ENCODE measurements around the gene ATP11B.

Gene ATP11B

DNA sequence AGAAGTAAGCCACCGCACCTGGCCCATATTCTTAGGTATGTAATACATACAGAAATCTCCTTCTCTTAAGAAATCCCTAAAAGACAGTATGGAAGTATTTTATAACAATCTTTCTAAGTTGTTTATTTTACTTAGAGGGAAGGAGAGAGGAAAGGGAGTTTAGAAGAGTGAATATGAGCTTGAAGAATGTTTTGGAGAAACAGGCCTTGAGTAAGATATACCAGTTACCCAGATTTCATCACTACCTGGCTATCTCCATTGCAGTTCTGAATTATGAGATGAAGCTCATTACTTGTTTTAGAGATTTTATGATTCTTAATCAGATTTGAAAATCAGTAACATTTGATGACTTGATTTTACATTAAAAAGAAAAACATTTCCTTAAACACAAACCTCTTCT is 115.2 kb downstream of the ATP11B start:
- no peak for DNase-seq (ENCODE audit: low read depth in 1 of 2, low spot score in 1 of 2)

DNA sequence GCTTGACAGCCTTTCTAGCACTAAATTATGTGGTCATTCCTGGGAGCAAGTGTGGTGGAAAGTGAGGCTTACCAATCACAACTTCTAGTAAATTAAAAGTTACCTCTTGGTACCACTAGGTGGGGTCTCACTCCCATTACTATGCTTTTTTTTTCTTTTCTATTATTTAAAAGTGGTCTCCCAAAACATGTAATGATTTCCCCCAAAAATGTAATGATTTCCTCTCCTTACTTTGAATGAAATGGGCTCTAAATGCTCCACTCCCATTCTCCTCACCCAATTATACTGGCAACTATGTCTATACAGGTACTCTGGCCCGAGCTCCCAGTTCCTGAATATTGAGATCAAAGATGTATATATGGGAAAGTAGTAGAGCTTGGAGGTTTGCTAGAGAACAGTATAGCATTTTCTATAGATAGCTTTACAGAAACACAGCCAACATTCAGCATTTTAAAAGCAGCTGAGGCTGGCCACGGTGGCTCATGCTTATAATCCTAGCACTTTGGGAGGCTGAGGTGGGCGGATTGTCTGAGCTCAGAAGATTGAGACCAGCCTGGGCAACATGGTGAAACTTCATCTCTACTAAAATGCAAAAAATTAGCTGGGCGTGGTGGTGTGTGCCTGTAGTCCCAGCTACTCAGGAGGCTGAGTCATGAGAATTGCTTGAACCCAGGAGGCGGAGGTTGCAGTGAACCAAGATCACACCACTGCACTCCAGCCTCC is 116.2 kb downstream of the ATP11B start:
- DNase-seq (ENCODE audit: low read depth in 1 of 2, low spot score in 1 of 2) = no peak

DNA sequence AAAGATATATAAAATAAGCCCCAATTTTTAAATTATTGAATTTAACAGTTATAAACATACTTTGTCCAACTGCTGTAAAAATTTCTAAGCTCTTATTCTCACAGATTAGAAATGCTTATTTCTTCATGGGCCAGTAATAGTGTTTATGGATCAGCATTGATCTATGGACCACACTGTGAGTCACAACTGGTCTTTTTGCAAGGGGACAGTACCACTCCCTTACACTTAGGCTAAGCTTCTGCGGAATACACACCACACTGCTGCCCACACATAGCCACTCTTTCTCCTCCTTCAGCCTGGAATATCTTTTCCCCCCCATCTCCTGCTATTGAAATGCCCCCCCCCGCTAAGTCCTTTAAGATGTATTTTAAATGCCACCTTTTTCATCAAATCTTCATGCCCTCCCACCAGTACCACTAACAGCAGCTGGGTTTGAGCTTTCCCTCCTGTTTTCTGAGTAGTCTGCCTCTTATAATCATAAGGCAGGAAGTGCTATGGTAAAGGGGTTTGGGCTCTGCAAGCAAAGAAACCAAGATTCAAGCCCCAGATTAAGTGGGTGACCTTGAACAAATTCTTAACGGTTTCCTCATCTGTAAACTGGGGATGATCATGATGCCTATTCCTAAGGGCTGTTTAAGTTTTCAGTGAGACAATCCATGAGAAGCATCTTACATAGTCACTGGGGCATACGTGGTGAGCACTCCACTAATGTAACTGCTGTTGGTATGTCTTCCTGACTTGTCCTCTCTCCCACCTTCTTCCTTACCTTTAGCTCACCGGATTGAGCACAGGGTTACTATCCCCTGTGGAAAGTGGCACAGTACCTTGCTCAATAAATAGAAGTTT is 117.9 kb downstream of the ATP11B start:
- DNase-seq (ENCODE audit: low read depth in 1 of 2, low spot score in 1 of 2) = no peak

- no peak for DNase-seq (ENCODE audit: low read depth in 1 of 2, low spot score in 1 of 2)
Observed at GRCh38 chr3:182911782-182912111, 118.4 kb downstream of the ATP11B start.

DNA sequence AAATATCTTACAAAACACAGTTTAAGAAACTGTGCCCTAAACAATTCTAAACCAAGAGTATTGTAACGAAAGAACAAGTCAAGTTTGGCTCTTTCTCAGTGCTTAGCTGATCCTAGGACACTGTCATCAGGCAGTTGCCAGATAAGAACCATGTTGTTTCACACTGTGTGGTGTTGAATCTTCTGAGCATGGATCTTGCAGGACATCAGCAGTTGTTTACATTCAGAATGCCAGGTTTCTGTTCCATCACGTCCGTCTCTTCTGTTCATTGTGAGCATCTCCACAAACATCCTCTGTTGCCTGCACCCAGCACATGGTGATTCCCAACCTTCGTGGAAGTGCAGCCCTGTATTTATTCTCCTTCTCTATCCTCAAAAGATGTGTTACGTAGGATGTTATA is 119.2 kb downstream of the ATP11B start:
- DNase-seq (ENCODE audit: low read depth in 1 of 2, low spot score in 1 of 2) = no peak

DNA sequence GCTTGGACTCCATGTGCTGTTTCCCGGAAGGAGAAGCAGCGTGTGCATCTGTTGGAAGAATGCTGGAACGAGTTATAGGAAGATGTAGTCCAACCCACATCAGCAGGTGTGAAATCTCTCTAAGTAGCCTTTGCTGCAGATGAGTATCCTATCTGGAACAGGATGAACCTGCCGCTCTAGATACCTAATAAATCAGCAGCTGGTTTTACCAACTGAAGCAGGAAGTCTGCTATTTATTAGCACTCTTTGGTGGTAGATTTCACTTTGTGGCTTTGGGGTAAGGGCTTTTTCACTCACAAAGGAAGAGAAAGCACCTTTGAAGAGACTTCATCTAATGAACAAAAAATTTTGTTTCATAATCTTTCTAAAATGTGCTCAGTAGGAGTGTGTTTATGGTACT is 120.6 kb downstream of the ATP11B start:
- no peak for DNase-seq (ENCODE audit: low read depth in 1 of 2, low spot score in 1 of 2)

- DNase-seq (ENCODE audit: low read depth in 1 of 2, low spot score in 1 of 2) = no peak
Observed at GRCh38 chr3:182914341-182914740, 121.0 kb downstream of the ATP11B start.

DNA sequence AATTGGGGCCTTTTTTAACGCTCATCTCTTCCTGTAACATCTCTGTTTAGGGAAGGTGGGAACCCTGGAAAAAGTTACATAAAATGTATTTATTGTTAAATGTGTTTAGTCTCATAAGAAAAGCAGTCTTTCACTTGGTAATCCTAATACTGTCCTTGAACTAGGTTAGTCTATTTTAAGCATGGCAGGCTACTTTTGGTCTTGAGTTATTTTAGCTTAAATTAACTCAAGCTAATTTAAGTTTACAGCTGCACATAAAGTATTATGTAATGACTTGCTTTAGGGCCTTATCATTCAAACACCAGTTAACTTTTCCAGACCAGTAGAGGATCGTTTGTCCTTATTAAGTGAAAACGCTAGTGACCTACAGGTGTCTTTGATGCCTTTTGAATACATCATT is 123.8 kb downstream of the ATP11B start:
- no peak for DNase-seq (ENCODE audit: low read depth in 1 of 2, low spot score in 1 of 2)

GRCh38 chr3:182919866-182920357 is 126.6 kb downstream of the ATP11B start:
- no peak for DNase-seq (ENCODE audit: low read depth in 1 of 2, low spot score in 1 of 2)

GRCh38 chr3:182920515-182921084 is 127.3 kb downstream of the ATP11B start:
- no peak for DNase-seq (ENCODE audit: low read depth in 1 of 2, low spot score in 1 of 2)

- DNase-seq (ENCODE audit: low read depth in 1 of 2, low spot score in 1 of 2) = no peak
Observed at GRCh38 chr3:182921665-182922355, 128.5 kb downstream of the ATP11B start.

GRCh38 chr3:182925330-182925943 is 132.1 kb downstream of the ATP11B start:
- DNase-seq (ENCODE audit: low read depth in 1 of 2, low spot score in 1 of 2) = no peak

GRCh38 chr3:182925944-182926337 is 132.6 kb downstream of the ATP11B start:
- no peak for DNase-seq (ENCODE audit: low read depth in 1 of 2, low spot score in 1 of 2)

DNA sequence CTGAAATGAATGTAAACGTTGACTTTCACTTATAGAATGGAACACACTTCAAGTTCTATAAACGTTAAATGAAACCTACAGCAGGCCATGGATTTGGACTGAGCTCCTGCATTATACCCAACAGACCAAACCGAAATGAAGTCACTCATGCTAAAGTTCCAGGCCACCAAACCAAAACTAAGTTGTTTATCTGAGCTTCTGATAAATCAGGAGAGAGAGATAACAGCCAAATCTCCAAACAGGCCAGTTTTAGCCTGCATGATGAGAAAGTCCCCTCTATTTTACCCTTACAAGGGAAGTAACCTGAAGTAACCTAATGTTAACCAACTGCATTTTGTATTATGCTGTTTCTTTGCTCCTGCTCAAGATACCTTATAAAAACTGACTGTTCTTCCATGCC is 142.5 kb downstream of the ATP11B start:
- no peak for DNase-seq (ENCODE audit: low read depth in 1 of 2, low spot score in 1 of 2)

DNA sequence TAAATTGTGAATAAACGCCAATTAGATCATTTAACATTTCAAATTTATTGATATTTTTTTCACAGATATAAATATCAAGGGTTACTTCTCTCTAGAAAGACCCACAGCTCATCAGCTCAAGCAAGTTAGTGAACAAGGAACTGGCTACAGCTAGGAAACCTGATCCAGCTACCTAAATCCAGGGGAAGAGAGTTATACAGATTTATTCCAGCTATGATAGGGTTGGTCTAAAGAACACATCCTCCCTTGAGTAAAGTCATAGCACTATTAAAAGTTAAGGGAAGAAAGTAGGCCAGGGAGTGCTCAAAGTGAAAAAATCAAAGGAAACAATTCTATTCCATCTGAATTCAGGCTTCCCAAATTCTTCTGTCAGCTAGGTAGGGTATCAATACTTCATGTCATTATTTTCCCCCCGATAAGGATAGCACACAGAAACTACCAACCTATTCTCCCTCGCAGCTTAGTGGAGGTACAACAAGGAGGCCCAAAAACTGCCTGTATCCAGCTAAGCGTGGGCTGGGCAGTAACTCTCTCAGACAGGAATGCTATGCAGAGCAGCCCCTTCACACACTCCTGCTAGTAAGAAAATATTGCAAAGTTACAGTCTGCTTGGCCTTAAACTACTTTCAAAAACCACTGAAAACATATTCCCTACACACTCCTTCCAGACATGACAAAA is 143.1 kb downstream of the ATP11B start:
- DNase-seq (ENCODE audit: low read depth in 1 of 2, low spot score in 1 of 2) = no peak

- DNase-seq (ENCODE audit: low read depth in 1 of 2, low spot score in 1 of 2) = no peak
Observed at GRCh38 chr3:182936918-182937285, 143.6 kb downstream of the ATP11B start.

DNA sequence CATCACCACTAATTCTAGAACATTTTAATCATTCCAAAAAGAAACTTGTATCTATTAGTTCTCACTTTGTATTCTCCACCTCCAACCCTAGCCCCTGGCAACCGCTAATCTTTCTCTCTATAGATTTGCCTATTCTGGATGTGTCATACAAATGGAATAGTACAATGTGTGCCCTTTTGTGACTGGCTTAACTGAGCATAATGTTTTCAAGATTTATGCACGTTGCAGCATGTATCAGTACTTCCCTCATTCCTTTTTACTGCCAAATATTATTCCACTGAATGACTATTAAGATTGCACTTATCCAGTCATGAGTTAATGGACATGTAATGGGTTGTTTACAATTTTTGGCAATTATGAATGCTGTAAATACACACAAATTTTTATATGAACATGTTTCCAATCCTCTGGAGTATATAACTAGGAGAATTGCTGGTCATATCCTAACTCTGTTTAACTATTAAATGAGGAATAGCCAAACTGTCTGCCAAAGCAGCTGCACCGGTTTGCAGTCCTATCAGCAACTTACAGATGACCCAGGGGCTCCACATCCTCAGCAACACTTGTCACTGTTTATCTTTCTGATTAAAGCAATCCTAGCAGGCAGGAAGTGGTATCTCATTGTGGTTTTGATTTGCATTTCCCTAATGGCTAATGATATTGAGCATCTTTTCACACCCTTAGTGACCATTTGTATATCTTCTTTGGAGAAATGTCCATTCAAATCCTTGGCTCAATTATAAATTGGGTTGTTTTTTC is 144.2 kb downstream of the ATP11B start:
- no peak for DNase-seq (ENCODE audit: low read depth in 1 of 2, low spot score in 1 of 2)

DNA sequence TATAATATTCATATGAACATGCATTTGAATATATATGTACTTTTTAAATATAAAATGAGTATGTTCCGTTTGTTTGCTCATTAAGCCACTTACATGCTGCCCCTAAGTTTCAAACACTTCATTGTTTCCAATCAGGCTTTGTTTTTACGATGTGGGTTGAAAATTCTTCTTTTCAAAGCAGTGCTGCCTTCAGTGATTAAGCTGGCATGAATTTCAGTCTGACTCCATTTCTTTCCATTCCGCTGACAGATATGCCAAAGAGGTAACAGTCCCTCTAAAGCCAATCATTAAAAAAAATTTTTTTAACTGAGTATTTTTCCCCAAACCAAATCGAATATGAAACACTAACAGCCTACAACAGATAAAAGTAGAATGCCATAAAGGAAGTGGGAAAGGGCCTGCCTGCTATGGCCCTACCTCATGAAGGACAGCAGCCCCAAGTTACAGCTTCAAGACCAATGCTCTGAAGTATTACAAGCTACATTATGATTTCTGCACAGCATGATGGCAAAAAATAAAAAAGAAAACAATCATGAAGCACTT is 147.0 kb downstream of the ATP11B start:
- no peak for DNase-seq (ENCODE audit: low read depth in 1 of 2, low spot score in 1 of 2)

- DNase-seq (ENCODE audit: low read depth in 1 of 2, low spot score in 1 of 2) = no peak
Observed at GRCh38 chr3:182941719-182942118, 148.4 kb downstream of the ATP11B start.

- no peak for DNase-seq (ENCODE audit: low read depth in 1 of 2, low spot score in 1 of 2)
Observed at GRCh38 chr3:182947888-182948287, 154.6 kb downstream of the ATP11B start.

All from activated CD4-positive, alpha-beta T cell treated with anti-CD3 and anti-CD28 coated beads, Interleukin-2, amount 50 U/mL, for 24 hours (primary cell).